ENCODE measurements around the gene UQCRC1. TPM values are rescaled to one million over a fixed set of nuclear protein-coding genes. Genes with fewer than 3 reads are reported as not detected.

Gene UQCRC1
- total RNA-seq (207 TPM), polyA plus RNA-seq (ENCODE audit: insufficient read depth, low read depth, low replicate concordance) (584 TPM)
- long read RNA-seq, donor 1, transcript UQCRC1-201 (13 exons, 1,985 nt): major isoform, 50 of 91 reads
- long read RNA-seq, donor 1, partial matches to known transcripts: 39 of 91 reads
- long read RNA-seq, donor 1, other reads (novel, unspliced or antisense): 0 of 91 reads
- long read RNA-seq, donor 2, transcript UQCRC1-201 (13 exons, 1,985 nt): major isoform, 71 of 91 reads
- long read RNA-seq, donor 2, partial matches to known transcripts: 19 of 91 reads
- long read RNA-seq, donor 2, other reads (novel, unspliced or antisense): 0 of 91 reads
- long read RNA-seq, donor 3, transcript UQCRC1-201 (13 exons, 1,985 nt): major isoform, 89 of 114 reads
- long read RNA-seq, donor 3, partial matches to known transcripts: 24 of 114 reads
- long read RNA-seq, donor 3, other reads (novel, unspliced or antisense): 0 of 114 reads
- long read RNA-seq, donor 4, transcript UQCRC1-201 (13 exons, 1,985 nt): major isoform, 65 of 84 reads
- long read RNA-seq, donor 4, partial matches to known transcripts: 19 of 84 reads
- long read RNA-seq, donor 4, other reads (novel, unspliced or antisense): 0 of 84 reads
- long read RNA-seq, donor 5, partial matches to known transcripts: 0 of 2 reads
- long read RNA-seq, donor 5, other reads (novel, unspliced or antisense): 0 of 2 reads
- long read RNA-seq, donor 6, transcript UQCRC1-201 (13 exons, 1,985 nt): major isoform, 41 of 50 reads
- long read RNA-seq, donor 6, partial matches to known transcripts: 9 of 50 reads
- long read RNA-seq, donor 6, other reads (novel, unspliced or antisense): 0 of 50 reads
- long read RNA-seq, donor 7, transcript UQCRC1-201 (13 exons, 1,985 nt): major isoform, 282 of 404 reads
- long read RNA-seq, donor 7, partial matches to known transcripts: 78 of 404 reads
- long read RNA-seq, donor 7, other reads (novel, unspliced or antisense): 40 of 404 reads
- long read RNA-seq, donor 8, transcript UQCRC1-201 (13 exons, 1,985 nt): major isoform, 44 of 105 reads
- long read RNA-seq, donor 8, partial matches to known transcripts: 59 of 105 reads
- long read RNA-seq, donor 8, other reads (novel, unspliced or antisense): 0 of 105 reads
- long read RNA-seq, donor 9, transcript UQCRC1-201 (13 exons, 1,985 nt): major isoform, 27 of 33 reads
- long read RNA-seq, donor 9, partial matches to known transcripts: 5 of 33 reads
- long read RNA-seq, donor 9, other reads (novel, unspliced or antisense): 0 of 33 reads
- long read RNA-seq, donor 10, transcript UQCRC1-201 (13 exons, 1,985 nt): major isoform, 47 of 85 reads
- long read RNA-seq, donor 10, partial matches to known transcripts: 38 of 85 reads
- long read RNA-seq, donor 10, other reads (novel, unspliced or antisense): 0 of 85 reads

GRCh38 chr3:48609088-48610005 lies at the start of gene UQCRC1:
UQCRC1 (minus strand) TSS chr3:48609646; CDS start chr3:48609620, 26 bp downstream.
- peak within 1 kb of the TSS; percentile 97 to 98 for H3K27ac ChIP-seq (ENCODE audit: low read depth in 2 of 2, low read length in 2 of 2)
- TF ChIP-seq, protein P1, sequence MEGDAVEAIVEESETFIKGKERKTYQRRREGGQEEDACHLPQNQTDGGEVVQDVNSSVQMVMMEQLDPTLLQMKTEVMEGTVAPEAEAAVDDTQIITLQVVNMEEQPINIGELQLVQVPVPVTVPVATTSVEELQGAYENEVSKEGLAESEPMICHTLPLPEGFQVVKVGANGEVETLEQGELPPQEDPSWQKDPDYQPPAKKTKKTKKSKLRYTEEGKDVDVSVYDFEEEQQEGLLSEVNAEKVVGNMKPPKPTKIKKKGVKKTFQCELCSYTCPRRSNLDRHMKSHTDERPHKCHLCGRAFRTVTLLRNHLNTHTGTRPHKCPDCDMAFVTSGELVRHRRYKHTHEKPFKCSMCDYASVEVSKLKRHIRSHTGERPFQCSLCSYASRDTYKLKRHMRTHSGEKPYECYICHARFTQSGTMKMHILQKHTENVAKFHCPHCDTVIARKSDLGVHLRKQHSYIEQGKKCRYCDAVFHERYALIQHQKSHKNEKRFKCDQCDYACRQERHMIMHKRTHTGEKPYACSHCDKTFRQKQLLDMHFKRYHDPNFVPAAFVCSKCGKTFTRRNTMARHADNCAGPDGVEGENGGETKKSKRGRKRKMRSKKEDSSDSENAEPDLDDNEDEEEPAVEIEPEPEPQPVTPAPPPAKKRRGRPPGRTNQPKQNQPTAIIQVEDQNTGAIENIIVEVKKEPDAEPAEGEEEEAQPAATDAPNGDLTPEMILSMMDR (IDR thresholded peaks at IDR 0.05; ENCODE audit: borderline replicate concordance, extremely low read depth, insufficient read depth): peak; percentile 86
- H3K9me3 ChIP-seq (ENCODE audit: control insufficient read depth in 2 of 3, insufficient read depth in 1 of 3, low read length in 3 of 3): no peaks in the 10 kb centered on the region
- FAIRE-seq: no peak
- H3K4me1 ChIP-seq (ENCODE audit: control insufficient read depth in 2 of 3, insufficient read depth in 2 of 3, low read depth in 1 of 3, low read length in 3 of 3): peaks cover 0 to 9% (median 0%) of the 10 kb centered on the region in 3 donors
- peak within 1 kb of the TSS; percentile 34 to 91 (median 81) for H3K9ac ChIP-seq (ENCODE audit: low read length in 3 of 3)
- peaks cover 0 to 19% (median 16%) of the 10 kb centered on the region in 3 donors for H3K36me3 ChIP-seq (ENCODE audit: control insufficient read depth in 2 of 3, insufficient read depth in 3 of 3, low read length in 3 of 3)
- intact Hi-C loops (cut with DNase I): no loop called here
- DNase-seq: peak; percentile 96 to 97 (median 96)
- no peaks in the 10 kb centered on the region for H3K27me3 ChIP-seq (ENCODE audit: control insufficient read depth, insufficient read depth, low read length)
- peak within 1 kb of the TSS; percentile 67 to 98 (median 87) for H3K4me3 ChIP-seq (ENCODE audit: low read length in 3 of 3)

DNA sequence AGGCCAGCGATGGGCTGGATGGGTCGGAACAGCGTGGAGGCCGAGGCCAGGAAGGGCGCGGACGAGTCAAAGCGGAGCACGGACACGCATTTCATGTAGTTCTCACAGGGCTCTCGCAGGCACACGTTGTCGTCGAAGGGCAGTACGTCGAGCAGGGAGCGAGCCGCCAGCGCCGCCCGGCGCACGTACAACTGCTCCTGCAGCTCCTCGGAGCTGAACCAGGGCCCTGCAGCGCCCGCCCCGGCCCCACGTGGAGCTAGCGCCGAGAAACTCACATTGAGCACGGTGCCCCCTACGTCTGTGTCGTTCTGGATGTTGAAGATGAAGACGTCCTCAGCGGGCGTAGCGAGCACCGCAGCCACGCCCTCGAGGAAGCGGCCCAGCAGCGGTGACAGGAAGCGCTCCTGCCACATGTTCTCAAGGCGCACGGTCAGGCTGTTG lies 47.4 kb upstream of the UQCRC1 start:
- H3K4me1 ChIP-seq (ENCODE audit: control insufficient read depth in 2 of 3, insufficient read depth in 2 of 3, low read depth in 1 of 3, low read length in 3 of 3): peaks cover 0 to 13% (median 0%) of the 10 kb centered on the region in 3 donors
- H3K27me3 ChIP-seq (ENCODE audit: control insufficient read depth, insufficient read depth, low read length): no peaks in the 10 kb centered on the region
- peak in 1 of 5 donors; percentile 16 for DNase-seq
- peak overlapping the region in 1 of 2 donors; percentile 50 for H3K27ac ChIP-seq (ENCODE audit: low read depth in 2 of 2, low read length in 2 of 2)
- peak overlapping the region in 2 of 3 donors; percentile 25 to 56 for H3K4me3 ChIP-seq (ENCODE audit: low read length in 3 of 3)
- TF ChIP-seq, protein P1 (IDR thresholded peaks at IDR 0.05; ENCODE audit: borderline replicate concordance, extremely low read depth, insufficient read depth): no peak
- no peak overlapping the region for H3K9ac ChIP-seq (ENCODE audit: low read length in 3 of 3)
- FAIRE-seq: no peak
- H3K9me3 ChIP-seq (ENCODE audit: control insufficient read depth in 2 of 3, insufficient read depth in 1 of 3, low read length in 3 of 3): no peaks in the 10 kb centered on the region
- intact Hi-C loops (cut with DNase I): no loop called here
- H3K36me3 ChIP-seq (ENCODE audit: control insufficient read depth in 2 of 3, insufficient read depth in 3 of 3, low read length in 3 of 3): no peaks in the 10 kb centered on the region

Measured in kidney (tissue), 22 donors.